Upper lobe of left lung (tissue), 6 donors: ENCODE results near the gene SBF2. TPM values are rescaled to one million over a fixed set of nuclear protein-coding genes. Genes with fewer than 3 reads are reported as not detected.

Experiments
- ATAC-seq, 2 donors: fragments of 200-7000 bp; cut with Tn5 transposase; one replicate each; pipeline ENCODE4 v1.9.1; 2022; ENCODE audit warnings: mild to moderate bottlenecking in 2 of 2, moderate library complexity in 2 of 2; ENCODE audit not compliant: low FRiP score in 2 of 2
- DNase-seq, 2 donors: peaks; one replicate each; pipeline ENCODE4 v3.0.0-alpha.2; 2019 to 2020
- H3K27ac ChIP-seq, 4 donors: fragments of 200-600 bp; sonication (generic); one replicate each; pipeline ENCODE4 v1.5.1; 2016 to 2019
- H3K27me3 ChIP-seq, 4 donors: fragments of 200-600 bp; sonication (generic); one replicate each; pipeline ENCODE4 v1.5.1; 2017 to 2019
- H3K36me3 ChIP-seq, 4 donors: fragments of 200-600 bp; sonication (generic); one replicate each; pipeline ENCODE4 v1.5.1; 2016 to 2019
- H3K4me1 ChIP-seq, 4 donors: fragments of 200-600 bp; sonication (generic); one replicate each; pipeline ENCODE4 v1.5.1; 2018 to 2019
- H3K4me3 ChIP-seq, 4 donors: fragments of 200-600 bp; sonication (generic); one replicate each; pipeline ENCODE4 v1.5.1; 2017 to 2019; ENCODE audit warnings: mild to moderate bottlenecking in 2 of 4, moderate library complexity in 1 of 4
- H3K9me3 ChIP-seq, 4 donors: fragments of 200-600 bp; sonication (generic); one replicate each; pipeline ENCODE4 v1.5.1; 2018 to 2019
- EP300 ChIP-seq, 4 donors: sonication (generic); formaldehyde crosslinking; IDR thresholded peaks; one replicate each; pipeline ENCODE4 v1.5.1; 2017; ENCODE audit warnings: antibody characterized with exemption in 4 of 4, control low read depth in 2 of 4
- POLR2A ChIP-seq, 4 donors: fragments of 450-650 bp; IDR thresholded peaks; one replicate each; pipeline ENCODE4 v1.5.1; 2016 to 2017; ENCODE audit warnings: antibody characterized with exemption in 4 of 4, mild to moderate bottlenecking in 2 of 4
- POLR2AphosphoS5 ChIP-seq, 2 donors: sonication (generic); formaldehyde crosslinking; IDR thresholded peaks; one replicate each; pipeline ENCODE4 v1.5.1; 2017; ENCODE audit warnings: antibody characterized with exemption in 2 of 2
- WGBS, 2 donors: methylation state at CpG; one replicate each; pipeline ENCODE4 v1.1.5; 2017 to 2018; 5-methylcytosine and 5-hydroxymethylcytosine counted together
- total RNA-seq, 6 donors: library from RNA; depleted of rRNA in 4 of 6; stranded (reverse); fragments of >200 nt in 4 of 6; gene quantifications; one replicate each; pipeline versions ENCODE4 v1.1.0 to v1.2.1, GENCODE V29; 2016 to 2021
- TF ChIP-seq, protein P1 (sequence below), 6 experiments: fragments of 450-650 bp in 4 of 6; fragments of 200-600 bp in 2 of 6; sonication (generic) in 2 of 6; IDR thresholded peaks; one replicate each; pipeline ENCODE4 v1.5.1; 2016 to 2019; ENCODE audit warnings: antibody characterized with exemption in 6 of 6
- donor health status: DM: no; HTN: no; CAD: no; lungs with moderate emphysema.
- donor health status: DM: no; HTN: yes; CAD: no; lungs with severe emphysema.

The SBF2 gene
- total RNA-seq, 6 donors from 2014 or later = 22.2 to 54.5 (median 41.2) TPM

- Histone ChIP-seq H3K4me1 (no peaks in the 10 kb centered on the region), H3K27me3 (no peaks in the 10 kb centered on the region), H3K27ac (no peak overlapping the region), H3K4me3 (no peak overlapping the region), H3K36me3 (peaks cover 0 to 2% (median 0%) of the 10 kb centered on the region in 4 donors), H3K9me3 (no peaks in the 10 kb centered on the region)
- TF ChIP-seq, protein P1, sequence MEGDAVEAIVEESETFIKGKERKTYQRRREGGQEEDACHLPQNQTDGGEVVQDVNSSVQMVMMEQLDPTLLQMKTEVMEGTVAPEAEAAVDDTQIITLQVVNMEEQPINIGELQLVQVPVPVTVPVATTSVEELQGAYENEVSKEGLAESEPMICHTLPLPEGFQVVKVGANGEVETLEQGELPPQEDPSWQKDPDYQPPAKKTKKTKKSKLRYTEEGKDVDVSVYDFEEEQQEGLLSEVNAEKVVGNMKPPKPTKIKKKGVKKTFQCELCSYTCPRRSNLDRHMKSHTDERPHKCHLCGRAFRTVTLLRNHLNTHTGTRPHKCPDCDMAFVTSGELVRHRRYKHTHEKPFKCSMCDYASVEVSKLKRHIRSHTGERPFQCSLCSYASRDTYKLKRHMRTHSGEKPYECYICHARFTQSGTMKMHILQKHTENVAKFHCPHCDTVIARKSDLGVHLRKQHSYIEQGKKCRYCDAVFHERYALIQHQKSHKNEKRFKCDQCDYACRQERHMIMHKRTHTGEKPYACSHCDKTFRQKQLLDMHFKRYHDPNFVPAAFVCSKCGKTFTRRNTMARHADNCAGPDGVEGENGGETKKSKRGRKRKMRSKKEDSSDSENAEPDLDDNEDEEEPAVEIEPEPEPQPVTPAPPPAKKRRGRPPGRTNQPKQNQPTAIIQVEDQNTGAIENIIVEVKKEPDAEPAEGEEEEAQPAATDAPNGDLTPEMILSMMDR (IDR thresholded peaks at IDR 0.05) = no peak
- TF ChIP-seq EP300 (IDR thresholded peaks at IDR 0.05) (no peak), POLR2AphosphoS5 (IDR thresholded peaks at IDR 0.05) (no peak), POLR2A (IDR thresholded peaks at IDR 0.05) (no peak)
- ATAC-seq = no peak
- no peak for DNase-seq
- WGBS, 2 donors = 94 to 97% methylated on average over 3 of the region's 3 CpGs
Measured at GRCh38 chr11:9916480-9916879, 377.5 kb downstream of the SBF2 start.

GRCh38 chr11:9914064-9914463, 380.0 kb downstream of the SBF2 start:
- no peaks in the 10 kb centered on the region for H3K27me3 ChIP-seq
- no peaks in the 10 kb centered on the region for H3K4me1 ChIP-seq
- no peaks in the 10 kb centered on the region for H3K9me3 ChIP-seq
- TF ChIP-seq POLR2AphosphoS5 (IDR thresholded peaks at IDR 0.05) (no peak), EP300 (IDR thresholded peaks at IDR 0.05) (no peak), POLR2A (IDR thresholded peaks at IDR 0.05) (no peak)
- TF ChIP-seq, protein P1 (IDR thresholded peaks at IDR 0.05) = no peak
- DNase-seq = no peak
- no peak overlapping the region for H3K4me3 ChIP-seq
- H3K27ac ChIP-seq = no peak overlapping the region
- 47 to 96% methylated on average over 2 of the region's 2 CpGs for WGBS, 2 donors
- ATAC-seq = no peak
- peaks cover 0 to 2% (median 0%) of the 10 kb centered on the region in 4 donors for H3K36me3 ChIP-seq

DNA sequence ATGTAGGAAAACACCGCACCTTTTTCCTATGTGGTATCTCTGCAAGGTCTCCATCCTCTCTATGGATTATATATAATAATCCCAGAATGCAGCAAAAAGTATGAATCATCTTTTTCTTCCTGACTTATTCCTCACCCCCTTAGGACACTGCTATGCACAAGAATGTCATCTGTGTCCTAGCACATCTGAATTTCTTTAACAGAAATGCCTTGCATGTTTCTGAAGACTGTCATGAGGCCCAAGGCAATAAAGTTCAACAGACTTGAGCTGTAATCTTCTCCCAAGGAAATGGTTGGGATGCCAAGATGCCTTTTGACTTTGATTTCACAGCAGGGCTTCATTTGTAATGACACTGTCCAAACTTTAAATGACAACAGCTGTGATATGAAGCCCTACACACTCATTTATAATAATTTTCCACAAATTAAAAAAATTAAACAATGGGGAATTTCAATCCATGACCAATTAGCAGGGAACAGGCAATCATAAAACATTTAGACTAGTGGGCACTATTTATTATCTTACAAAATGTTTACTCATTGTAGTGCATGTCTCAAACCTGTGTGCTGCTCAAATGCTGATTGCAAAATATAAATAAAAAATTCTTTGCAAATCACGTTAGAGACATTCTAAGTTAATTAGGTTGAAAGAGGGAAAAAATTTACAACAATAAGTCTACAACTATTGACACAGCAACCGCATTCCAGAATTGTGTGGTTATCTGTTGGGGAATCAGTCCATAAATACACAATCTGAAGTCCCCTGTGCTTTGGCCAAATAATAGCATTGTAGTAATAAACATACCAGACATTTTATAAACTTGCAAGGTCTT, 387.8 kb downstream of the SBF2 start:
- H3K36me3 ChIP-seq = no peaks in the 10 kb centered on the region
- DNase-seq (no peak), ATAC-seq (no peak)
- no peaks in the 10 kb centered on the region for H3K9me3 ChIP-seq
- H3K27ac ChIP-seq = peak overlapping the region in 1 of 4 donors; percentile 27
- 55 to 65% methylated on average over 3 of the region's 3 CpGs for WGBS, 2 donors
- H3K27me3 ChIP-seq = no peaks in the 10 kb centered on the region
- no peak overlapping the region for H3K4me3 ChIP-seq
- TF ChIP-seq, protein P1 (IDR thresholded peaks at IDR 0.05) = no peak
- TF ChIP-seq EP300 (IDR thresholded peaks at IDR 0.05) (no peak), POLR2A (IDR thresholded peaks at IDR 0.05) (no peak), POLR2AphosphoS5 (IDR thresholded peaks at IDR 0.05) (no peak)
- peaks cover 0 to 13% (median 8%) of the 10 kb centered on the region in 4 donors for H3K4me1 ChIP-seq

- peaks cover 0 to 13% (median 8%) of the 10 kb centered on the region in 4 donors for H3K4me1 ChIP-seq
- no peaks in the 10 kb centered on the region for H3K9me3 ChIP-seq
- no peak overlapping the region for H3K4me3 ChIP-seq
- DNase-seq (no peak), ATAC-seq (no peak)
- H3K27me3 ChIP-seq = no peaks in the 10 kb centered on the region
- H3K27ac ChIP-seq = peak overlapping the region in 1 of 4 donors; percentile 27
- TF ChIP-seq EP300 (IDR thresholded peaks at IDR 0.05) = no peak
- TF ChIP-seq POLR2A (IDR thresholded peaks at IDR 0.05) = no peak
- TF ChIP-seq POLR2AphosphoS5 (IDR thresholded peaks at IDR 0.05) = no peak
- TF ChIP-seq, protein P1 (IDR thresholded peaks at IDR 0.05) = no peak
- no peaks in the 10 kb centered on the region for H3K36me3 ChIP-seq
- 79 to 84% methylated on average over 1 of the region's 1 CpG for WGBS, 2 donors
Measured at GRCh38 chr11:9905501-9905951, 388.5 kb downstream of the SBF2 start.
